ENCODE measurements around the gene CAPSL. TPM values are rescaled to one million over a fixed set of nuclear protein-coding genes. Genes with fewer than 3 reads are reported as not detected.

Gene CAPSL
- total RNA-seq, 2 donors from 2014 or later, result not detected

- Histone ChIP-seq H3K36me3 (no peaks in the 10 kb centered on the region), H3K4me1 (no peaks in the 10 kb centered on the region), H3K27ac (no peak overlapping the region), H3K27me3 (no peaks in the 10 kb centered on the region), H3K4me3 (no peak overlapping the region), H3K9me3 (no peaks in the 10 kb centered on the region)
- TF ChIP-seq CTCF (IDR thresholded peaks at IDR 0.05), result no peak
- DNase-seq (ENCODE audit: low spot score), result no peak
Measured at GRCh38 chr5:35884191-35884769, 54.1 kb downstream of the CAPSL start.

DNA sequence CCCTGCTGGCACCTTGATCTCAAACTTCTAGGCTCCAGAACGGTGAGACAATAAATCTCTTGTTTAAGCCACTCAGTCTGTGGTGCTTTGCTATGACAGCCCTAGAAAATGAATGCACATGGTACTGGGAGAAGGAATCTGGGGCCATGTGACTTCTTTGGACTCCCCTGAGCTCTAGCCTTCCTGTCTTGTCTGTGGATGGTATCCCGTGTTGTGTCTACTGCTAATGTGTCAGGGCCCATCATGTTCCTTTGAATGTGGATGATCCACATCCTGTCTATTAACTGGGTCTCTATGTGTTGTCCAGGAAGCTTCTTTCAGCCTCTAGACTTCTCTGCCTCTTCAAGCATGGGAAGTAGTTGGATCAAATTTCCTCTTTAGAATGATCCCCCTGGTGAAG, 56.7 kb downstream of the CAPSL start:
- H3K9me3 ChIP-seq, result no peaks in the 10 kb centered on the region
- H3K4me3 ChIP-seq, result no peak overlapping the region
- DNase-seq (ENCODE audit: low spot score), result no peak
- no peaks in the 10 kb centered on the region for H3K27me3 ChIP-seq
- TF ChIP-seq CTCF (IDR thresholded peaks at IDR 0.05), result no peak
- no peak overlapping the region for H3K27ac ChIP-seq
- no peaks in the 10 kb centered on the region for H3K4me1 ChIP-seq
- no peaks in the 10 kb centered on the region for H3K36me3 ChIP-seq

DNA sequence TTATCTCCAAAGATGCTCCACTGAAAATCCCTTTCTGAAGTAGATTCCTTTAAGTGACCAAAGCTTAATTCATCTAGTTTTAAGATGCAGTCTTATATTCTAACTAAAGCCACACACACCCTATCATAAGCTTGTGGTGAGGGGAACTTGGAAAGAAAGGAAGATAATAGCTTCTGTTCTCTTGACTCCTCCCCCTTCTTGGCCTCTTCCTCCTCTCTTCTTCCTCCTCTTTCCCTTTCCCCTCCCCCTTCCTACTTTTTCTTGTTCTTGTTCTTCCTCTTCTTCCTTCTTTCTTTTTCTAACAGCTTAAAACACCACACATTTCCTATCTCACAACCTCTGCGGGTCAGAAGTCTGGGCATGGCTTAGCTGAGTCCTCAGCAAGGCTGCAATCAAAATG, 58.3 kb downstream of the CAPSL start:
- Histone ChIP-seq H3K27me3 (no peaks in the 10 kb centered on the region), H3K27ac (no peak overlapping the region), H3K9me3 (no peaks in the 10 kb centered on the region), H3K4me1 (no peaks in the 10 kb centered on the region), H3K36me3 (no peaks in the 10 kb centered on the region), H3K4me3 (no peak overlapping the region)
- no peak for DNase-seq (ENCODE audit: low spot score)
- no peak for TF ChIP-seq CTCF (IDR thresholded peaks at IDR 0.05)

DNA sequence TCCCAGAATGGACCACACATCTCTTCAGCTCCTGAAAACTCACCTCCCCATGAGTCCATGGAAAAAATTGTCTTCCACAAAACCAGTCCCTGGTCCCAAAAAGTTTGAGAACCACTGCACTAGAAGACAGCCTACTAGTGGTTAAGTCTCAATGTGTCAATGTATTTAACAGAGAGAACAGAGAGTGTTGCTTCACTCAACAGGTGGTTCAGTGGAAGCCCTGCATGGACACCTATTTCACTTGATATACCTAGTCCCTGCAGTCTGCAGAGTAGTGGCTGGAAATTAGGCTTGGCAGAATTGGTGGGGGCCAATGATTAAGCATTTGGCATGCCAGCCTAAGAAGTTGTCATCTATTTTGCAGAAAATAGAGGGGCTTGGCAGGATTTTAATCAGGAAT, 58.8 kb downstream of the CAPSL start:
- no peaks in the 10 kb centered on the region for H3K36me3 ChIP-seq
- H3K9me3 ChIP-seq, result no peaks in the 10 kb centered on the region
- H3K4me1 ChIP-seq, result no peaks in the 10 kb centered on the region
- no peaks in the 10 kb centered on the region for H3K27me3 ChIP-seq
- no peak overlapping the region for H3K27ac ChIP-seq
- DNase-seq (ENCODE audit: low spot score), result no peak
- no peak overlapping the region for H3K4me3 ChIP-seq
- TF ChIP-seq CTCF (IDR thresholded peaks at IDR 0.05), result no peak

GRCh38 chr5:35879096-35879495, 59.3 kb downstream of the CAPSL start:
- H3K27me3 ChIP-seq, result no peaks in the 10 kb centered on the region
- no peak for DNase-seq (ENCODE audit: low spot score)
- H3K4me3 ChIP-seq, result no peak overlapping the region
- TF ChIP-seq CTCF (IDR thresholded peaks at IDR 0.05), result no peak
- no peaks in the 10 kb centered on the region for H3K4me1 ChIP-seq
- no peaks in the 10 kb centered on the region for H3K9me3 ChIP-seq
- no peaks in the 10 kb centered on the region for H3K36me3 ChIP-seq
- H3K27ac ChIP-seq, result no peak overlapping the region

GRCh38 chr5:35878079-35878478, 60.3 kb downstream of the CAPSL start:
- DNase-seq (ENCODE audit: low spot score), result no peak
- no peak for TF ChIP-seq CTCF (IDR thresholded peaks at IDR 0.05)
- Histone ChIP-seq H3K27me3 (no peaks in the 10 kb centered on the region), H3K4me1 (no peaks in the 10 kb centered on the region), H3K36me3 (no peaks in the 10 kb centered on the region), H3K27ac (no peak overlapping the region), H3K9me3 (no peaks in the 10 kb centered on the region), H3K4me3 (no peak overlapping the region)
